Cerebellar cortex (tissue), 1 donor: Measurements from ENCODE around the gene NSMCE1.

Experiments used
- DNase-seq: peaks from one replicate; pipeline ENCODE4 v3.0.0-alpha.2; 2015; ENCODE audit warnings: low spot score

NSMCE1 gene

GRCh38 chr16:27195076-27195741, 73.4 kb downstream of the NSMCE1 start:
- DNase-seq = no peak

GRCh38 chr16:27193300-27193990, 75.1 kb downstream of the NSMCE1 start:
- DNase-seq = no peak

GRCh38 chr16:27191352-27191924, 77.1 kb downstream of the NSMCE1 start:
- no peak for DNase-seq

DNA sequence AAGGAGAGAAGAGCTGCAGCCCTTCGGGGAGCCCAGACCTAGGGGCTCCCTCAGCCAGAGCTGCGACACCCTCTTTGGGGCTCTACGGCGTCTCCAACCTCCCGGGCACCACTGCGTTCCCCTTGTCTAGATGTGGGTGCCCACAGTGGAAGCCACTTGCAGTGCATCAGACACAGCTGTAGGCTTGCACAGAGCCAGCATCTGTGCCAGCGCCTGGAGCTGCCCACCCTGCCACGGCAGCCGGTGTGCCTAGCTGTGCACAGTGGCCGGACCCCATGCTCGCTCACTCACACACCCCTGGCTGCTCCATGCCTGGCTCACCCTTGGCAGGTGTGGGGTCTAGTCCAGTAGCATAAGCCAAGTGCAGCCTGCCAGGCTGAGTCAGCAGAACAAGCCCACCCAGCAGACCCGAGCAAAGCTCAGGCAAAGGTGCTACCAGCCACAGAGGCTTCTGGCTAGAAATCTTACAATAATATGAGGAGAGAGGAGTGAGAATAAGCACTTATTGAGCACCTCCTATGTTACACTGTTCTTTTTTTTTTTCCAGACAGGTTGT, 78.2 kb downstream of the NSMCE1 start:
- DNase-seq = no peak

DNA sequence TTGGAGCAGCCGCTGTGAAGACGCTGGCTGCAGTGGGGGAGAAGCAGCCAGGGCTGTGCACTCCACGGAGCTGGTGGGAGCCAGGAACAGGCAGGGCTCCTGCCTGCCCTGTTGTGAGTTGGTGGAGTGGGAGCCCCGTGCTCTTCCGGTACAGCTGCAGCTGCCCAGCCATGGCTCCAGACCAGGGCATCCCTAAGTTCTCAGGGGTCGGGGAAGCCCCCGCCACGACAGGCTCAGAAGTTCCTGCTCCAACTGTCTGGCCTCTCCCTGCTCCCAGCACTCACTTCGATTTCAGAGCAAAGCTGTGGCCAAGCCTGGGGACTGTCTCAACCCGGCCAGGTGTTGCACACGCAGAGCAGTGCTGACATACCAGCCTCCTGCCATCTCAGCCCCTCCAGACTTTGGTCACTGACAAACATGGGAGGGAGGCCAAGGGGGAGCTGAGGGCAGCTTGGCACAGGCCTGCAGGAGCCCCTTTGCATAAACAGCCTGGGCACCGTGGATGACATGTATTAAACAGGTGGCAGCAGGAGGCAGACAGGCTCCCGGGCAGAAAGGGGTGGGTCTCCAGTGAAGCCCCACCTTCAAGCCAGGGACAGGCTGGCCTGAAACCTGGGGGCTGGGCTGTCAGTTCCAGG, 79.1 kb downstream of the NSMCE1 start:
- DNase-seq = no peak

DNA sequence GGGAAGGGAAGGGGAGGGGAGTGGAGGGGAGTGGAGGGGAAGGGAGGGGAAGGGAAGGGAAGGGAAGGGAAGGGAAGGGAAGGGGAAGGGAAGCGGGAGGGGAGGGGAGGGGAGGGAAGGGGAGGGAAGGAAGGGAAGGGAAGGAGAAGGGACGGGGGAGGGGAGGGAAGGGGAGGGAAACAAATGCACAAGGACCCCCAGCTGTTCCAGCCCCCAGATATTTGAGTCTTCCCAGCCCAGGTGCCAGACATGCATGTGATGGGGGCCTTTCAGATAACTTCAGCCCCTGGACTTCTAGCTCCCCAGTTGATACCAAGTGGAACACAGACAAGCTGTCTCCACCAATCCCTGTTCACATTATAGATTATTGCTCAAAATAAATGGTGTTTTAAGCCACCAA, 79.9 kb downstream of the NSMCE1 start:
- DNase-seq = no peak

DNA sequence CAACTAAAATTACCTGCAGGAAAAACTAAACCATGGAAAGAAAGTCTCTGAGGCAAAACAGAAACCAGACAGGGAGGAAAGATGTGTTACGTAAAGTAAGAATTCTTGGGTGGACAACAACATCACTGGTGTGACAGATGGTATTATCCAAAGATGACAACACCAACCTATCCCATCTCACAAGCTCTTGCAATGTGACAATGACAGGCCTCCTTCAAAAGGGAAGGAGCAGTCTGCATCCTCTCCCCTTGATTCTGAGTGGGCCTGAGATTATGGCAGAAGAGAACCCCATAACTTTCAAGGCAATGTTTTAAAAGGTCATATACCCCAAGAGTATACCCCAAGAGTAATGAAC, 82.8 kb downstream of the NSMCE1 start:
- no peak for DNase-seq

DNA sequence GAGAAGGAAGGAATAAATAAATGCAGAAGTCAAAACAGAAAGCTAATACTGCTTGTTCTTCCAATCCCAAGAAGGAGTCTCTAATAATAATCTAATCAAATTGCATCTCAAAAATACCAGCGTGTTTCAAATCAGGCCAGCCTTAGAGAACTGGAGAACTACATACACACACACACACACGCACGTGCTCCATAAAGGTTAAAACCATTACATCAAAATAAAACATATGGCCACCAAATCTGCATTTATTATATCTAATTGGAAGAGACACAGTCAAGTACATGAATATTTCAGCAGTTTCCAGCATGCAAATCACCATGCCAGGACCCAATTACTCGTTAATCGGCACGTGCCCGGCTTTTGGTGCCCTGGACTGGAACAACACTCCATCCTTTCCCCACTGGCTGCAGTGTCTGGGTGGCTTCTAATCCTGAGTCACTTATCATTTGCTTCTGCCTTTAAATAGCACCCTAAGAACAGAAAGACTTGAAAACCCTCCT, 85.6 kb downstream of the NSMCE1 start:
- DNase-seq = no peak

DNA sequence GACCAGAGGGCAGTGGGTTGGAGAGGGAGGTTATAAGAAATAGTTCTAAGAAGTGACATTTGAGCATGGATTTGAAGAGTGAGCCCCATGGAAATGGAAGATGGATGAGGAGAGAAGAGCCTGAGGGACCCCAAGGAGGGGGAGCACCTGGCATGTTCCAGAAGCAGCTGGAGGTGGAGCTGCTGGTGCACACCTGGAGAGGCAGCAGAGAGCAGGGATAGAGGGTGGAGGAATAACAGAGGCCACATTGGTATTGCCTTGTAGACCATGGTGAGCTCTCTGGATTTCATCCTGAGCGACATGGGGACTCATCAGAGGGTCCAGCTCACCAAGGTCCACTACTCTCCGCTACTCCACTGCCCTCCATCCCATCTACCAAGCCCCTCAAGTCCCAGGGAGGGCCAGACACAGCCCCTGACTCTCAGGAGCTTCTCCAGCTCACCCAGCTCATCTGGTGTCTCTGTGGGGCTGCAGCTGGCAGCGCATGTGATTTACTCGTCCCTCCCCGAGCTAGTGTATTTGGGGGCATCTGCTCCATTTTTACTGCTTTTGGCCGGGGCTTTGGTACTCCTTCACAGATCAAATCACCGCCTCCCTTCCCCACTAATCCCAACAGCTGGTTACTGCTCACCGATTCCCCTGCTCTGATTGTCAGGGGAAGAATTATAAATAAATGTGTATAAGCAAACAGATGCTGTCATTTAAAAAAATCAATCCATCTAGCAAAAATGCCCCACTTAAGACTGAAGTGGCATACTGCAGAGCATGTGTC, 87.4 kb downstream of the NSMCE1 start:
- no peak for DNase-seq

DNA sequence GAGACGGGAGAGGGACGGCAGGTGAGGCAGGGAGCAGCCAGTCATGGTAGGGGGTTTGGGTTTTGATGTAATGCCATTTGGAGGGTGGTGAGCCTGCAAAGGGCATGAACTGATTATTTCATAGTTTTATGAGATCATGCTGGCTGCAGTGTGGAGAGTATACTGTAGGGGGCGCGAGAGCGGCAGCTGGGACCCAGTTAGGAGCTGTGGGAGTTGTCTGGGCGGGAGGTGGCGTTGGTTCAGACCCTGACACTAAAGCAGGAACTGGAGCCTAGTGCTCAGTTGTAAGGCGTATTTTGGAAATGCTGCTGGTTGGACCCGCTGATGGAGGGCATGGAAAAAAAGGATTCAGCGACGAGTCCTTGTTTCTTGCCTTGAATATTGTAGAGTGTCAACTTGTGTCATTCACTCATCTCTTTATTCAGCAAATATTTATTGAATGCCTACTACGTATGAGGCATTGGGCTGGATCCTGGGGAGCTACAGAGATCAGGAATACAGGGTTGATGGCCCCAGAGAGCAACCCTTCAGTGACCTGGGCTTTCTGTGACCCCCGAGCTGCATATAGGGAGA, 89.0 kb downstream of the NSMCE1 start:
- peak; percentile 68 for DNase-seq

DNA sequence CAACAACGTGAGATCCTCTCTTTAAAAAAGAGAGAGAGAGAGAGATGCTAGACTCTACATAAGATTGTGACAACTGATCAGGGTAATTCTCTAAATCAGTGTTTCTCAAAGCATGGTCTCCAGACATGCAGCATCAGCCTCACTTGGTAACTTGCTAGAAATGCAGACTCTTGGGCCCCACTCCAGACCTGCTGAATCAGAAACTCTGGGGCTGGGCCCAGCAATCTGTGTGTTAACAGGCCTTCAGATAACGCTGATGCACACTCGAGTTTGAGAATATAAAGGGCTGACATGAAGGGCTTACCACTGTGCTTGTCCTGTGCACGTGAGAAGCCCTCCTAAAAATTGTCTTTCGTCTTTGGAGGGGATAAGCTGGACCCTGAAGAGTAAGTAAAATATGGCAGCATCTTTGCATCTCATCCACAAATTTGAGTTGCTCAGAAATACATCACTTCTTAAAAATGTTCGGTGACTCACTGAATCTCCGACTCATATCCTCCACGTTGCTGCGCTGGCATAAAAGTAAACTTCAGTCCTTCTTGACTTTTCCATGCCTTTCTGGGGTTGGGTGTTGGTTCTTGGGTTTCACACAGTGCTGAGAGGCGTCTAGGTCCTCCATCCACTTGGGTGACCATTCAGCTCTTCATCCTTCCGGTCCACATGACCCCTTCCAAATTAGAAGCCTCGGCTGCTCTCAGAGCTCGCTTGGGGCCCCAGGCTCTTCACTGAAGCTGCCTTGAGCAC, 91.4 kb downstream of the NSMCE1 start:
- DNase-seq = no peak

GRCh38 chr16:27175888-27176287, 92.7 kb downstream of the NSMCE1 start:
- no peak for DNase-seq
